Activated B cell treated with CpG ODN at 0.5 μM for 24 hours (primary cell): ENCODE results near the gene NUMB. TPM values are rescaled to one million over a fixed set of nuclear protein-coding genes. Genes with fewer than 3 reads are reported as not detected.

Source experiments
- ATAC-seq: fragments of 200-7000 bp; cut with Tn5 transposase; one replicate; pipeline ENCODE4 v1.10.0; 2021; ENCODE audit warnings: low read depth, mild to moderate bottlenecking, moderate library complexity
- CTCF ChIA-PET: fragments of 350-600 bp; sonication (Branson Sonifier 250); formaldehyde crosslinking; loops from one replicate; lab custom pipeline; 2021; ENCODE audit warnings: antibody characterized with exemption; lab: Charles Lee
- POLR2A ChIA-PET: fragments of 350-600 bp; sonication (Branson Sonifier 250); formaldehyde crosslinking; loops from one replicate; lab custom pipeline; 2021; ENCODE audit warnings: antibody characterized with exemption; lab: Charles Lee
- DNase-seq: peaks from one replicate; pipeline ENCODE4 v3.0.0; 2022
- H3K27ac Mint-ChIP-seq: one replicate; pipeline ENCODE4 v1.8.0; 2020; ENCODE audit warnings: mixed read lengths
- H3K27me3 Mint-ChIP-seq: one replicate; pipeline ENCODE4 v1.8.0; 2021; ENCODE audit warnings: mixed read lengths
- H3K36me3 Mint-ChIP-seq: one replicate; pipeline ENCODE4 v1.8.0; 2021; ENCODE audit warnings: low read depth, mixed read lengths
- H3K4me1 Mint-ChIP-seq: one replicate; pipeline ENCODE4 v1.8.0; 2021; ENCODE audit warnings: mixed read lengths
- H3K4me3 Mint-ChIP-seq: one replicate; pipeline ENCODE4 v1.8.0; 2020; ENCODE audit warnings: mild to moderate bottlenecking, mixed read lengths
- H3K9me3 Mint-ChIP-seq: one replicate; pipeline ENCODE4 v1.8.0; 2020; ENCODE audit warnings: mixed read lengths
- intact Hi-C: fragments of 100-400 bp; cut with micrococcal nuclease; formaldehyde crosslinking; loops from one replicate; pipeline ENCODE4 v1.15.1; 2024
- total RNA-seq: library from RNA; stranded (reverse); gene quantifications from 2 replicates; pipeline ENCODE4 v1.2.3, GENCODE V29; 2022
- TF ChIP-seq, protein P1 (sequence below): fragments of 200-600 bp; IDR thresholded peaks from one replicate; pipeline ENCODE4 v1.8.0; 2022; ENCODE audit warnings: antibody characterized with exemption, mild to moderate bottlenecking

NUMB gene
- total RNA-seq, 1 donor from 2014 or later: 71.4 TPM

DNA sequence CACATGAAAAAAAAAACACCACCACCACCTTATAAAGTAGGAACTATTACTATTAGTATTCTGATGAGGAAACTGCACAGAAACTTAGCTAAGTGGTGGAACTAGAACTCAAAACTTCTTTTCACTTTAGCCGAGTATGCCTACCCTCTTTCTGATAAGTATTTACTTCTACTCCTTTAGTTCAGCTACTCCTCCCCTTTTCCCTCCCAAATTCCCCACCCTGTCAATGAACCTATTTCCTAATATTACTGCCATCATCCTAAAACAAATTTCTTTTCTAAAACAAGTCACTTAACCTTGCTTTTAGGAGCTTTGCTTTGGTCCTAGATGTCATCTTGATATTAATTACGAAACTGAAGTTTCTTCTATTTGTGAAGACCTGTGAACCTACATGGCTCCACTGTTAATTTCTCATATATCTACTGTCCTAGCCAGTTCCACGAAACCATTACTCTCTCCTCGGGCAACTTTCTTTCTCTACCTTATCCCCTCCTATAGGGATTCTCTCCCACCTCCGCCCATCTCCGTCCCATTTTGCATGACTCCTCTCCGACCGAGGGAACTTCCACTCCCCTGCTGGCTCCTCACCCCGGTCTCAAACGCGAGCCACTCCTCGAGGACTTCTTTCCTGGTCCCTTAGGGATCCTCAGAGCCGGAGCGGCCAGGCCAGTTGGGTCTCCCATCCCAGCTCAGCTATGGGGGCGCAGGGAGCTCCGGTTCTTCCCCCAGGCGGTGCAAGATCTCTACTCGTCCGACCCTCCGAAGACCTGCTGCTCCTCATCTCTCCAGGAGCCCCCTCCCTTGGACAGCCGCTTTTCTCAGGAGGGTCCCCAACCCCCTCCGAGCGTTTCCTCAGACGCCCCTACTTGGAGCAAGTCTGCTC, 1.1 kb downstream of the NUMB start:
- intact Hi-C loops: loop anchor here (1.0 to 2.0 kb wide), 2 partner anchors 8 to 16 kb away; no protein-coding TSS in a partner anchor
- peak overlapping the region; percentile 92 for H3K27ac Mint-ChIP-seq
- H3K4me1 Mint-ChIP-seq: peaks cover 57% of the 10 kb centered on the region
- ATAC-seq (no peak), DNase-seq (peak; percentile 34)
- ChIA-PET CTCF (interaction anchor here (0.6 to 0.9 kb wide), 3 partner anchors 14 to 162 kb away, joined by 3 read pairs; no protein-coding TSS in a partner anchor), POLR2A (interaction anchor here (0.6 to 3.3 kb wide), 8 partner anchors 7 to 162 kb away, joined by 3 to 16 read pairs (median 4); partner anchors contain the start of gene RIOX1)
- peaks cover 15% of the 10 kb centered on the region for H3K36me3 Mint-ChIP-seq
- H3K9me3 Mint-ChIP-seq: no peaks in the 10 kb centered on the region
- TF ChIP-seq, protein P1, sequence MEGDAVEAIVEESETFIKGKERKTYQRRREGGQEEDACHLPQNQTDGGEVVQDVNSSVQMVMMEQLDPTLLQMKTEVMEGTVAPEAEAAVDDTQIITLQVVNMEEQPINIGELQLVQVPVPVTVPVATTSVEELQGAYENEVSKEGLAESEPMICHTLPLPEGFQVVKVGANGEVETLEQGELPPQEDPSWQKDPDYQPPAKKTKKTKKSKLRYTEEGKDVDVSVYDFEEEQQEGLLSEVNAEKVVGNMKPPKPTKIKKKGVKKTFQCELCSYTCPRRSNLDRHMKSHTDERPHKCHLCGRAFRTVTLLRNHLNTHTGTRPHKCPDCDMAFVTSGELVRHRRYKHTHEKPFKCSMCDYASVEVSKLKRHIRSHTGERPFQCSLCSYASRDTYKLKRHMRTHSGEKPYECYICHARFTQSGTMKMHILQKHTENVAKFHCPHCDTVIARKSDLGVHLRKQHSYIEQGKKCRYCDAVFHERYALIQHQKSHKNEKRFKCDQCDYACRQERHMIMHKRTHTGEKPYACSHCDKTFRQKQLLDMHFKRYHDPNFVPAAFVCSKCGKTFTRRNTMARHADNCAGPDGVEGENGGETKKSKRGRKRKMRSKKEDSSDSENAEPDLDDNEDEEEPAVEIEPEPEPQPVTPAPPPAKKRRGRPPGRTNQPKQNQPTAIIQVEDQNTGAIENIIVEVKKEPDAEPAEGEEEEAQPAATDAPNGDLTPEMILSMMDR: no peak
- peak overlapping the region; percentile 96 for H3K4me3 Mint-ChIP-seq
- H3K27me3 Mint-ChIP-seq: no peaks in the 10 kb centered on the region

DNA sequence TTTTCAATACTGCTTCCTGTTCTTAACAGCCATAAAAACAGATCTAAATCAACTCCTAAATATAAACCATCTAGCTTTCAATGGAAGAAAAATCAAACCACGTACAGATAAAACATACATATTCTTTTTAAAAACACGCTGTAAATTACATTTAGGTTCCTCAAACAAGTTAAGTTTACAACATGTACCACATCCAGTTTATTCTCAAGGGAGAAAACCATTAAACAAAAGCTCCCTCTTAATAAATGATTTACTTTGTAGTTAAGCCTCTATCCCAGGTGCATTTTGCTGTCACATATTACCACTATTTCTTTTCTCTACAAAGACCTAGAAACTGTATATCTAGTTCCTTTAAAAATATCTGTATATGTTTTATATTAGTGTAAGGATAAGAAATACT, 3.1 kb downstream of the NUMB start:
- H3K9me3 Mint-ChIP-seq: no peaks in the 10 kb centered on the region
- TF ChIP-seq, protein P1: no peak
- peak overlapping the region; percentile 67 for H3K27ac Mint-ChIP-seq
- H3K27me3 Mint-ChIP-seq: no peaks in the 10 kb centered on the region
- POLR2A ChIA-PET: interaction anchor here (0.5 to 3.3 kb wide), 3 partner anchors 9 to 116 kb away, joined by 3 to 16 read pairs (median 6); no protein-coding TSS in a partner anchor
- H3K36me3 Mint-ChIP-seq: peaks cover 15% of the 10 kb centered on the region
- H3K4me3 Mint-ChIP-seq: peak overlapping the region; percentile 57
- DNase-seq (no peak), ATAC-seq (no peak)
- intact Hi-C loops: no loop called here
- CTCF ChIA-PET: interaction anchor here (1.0 to 1.8 kb wide), 3 partner anchors 15 to 160 kb away, joined by 3 to 5 read pairs (median 4); no protein-coding TSS in a partner anchor
- H3K4me1 Mint-ChIP-seq: peaks cover 61% of the 10 kb centered on the region

DNA sequence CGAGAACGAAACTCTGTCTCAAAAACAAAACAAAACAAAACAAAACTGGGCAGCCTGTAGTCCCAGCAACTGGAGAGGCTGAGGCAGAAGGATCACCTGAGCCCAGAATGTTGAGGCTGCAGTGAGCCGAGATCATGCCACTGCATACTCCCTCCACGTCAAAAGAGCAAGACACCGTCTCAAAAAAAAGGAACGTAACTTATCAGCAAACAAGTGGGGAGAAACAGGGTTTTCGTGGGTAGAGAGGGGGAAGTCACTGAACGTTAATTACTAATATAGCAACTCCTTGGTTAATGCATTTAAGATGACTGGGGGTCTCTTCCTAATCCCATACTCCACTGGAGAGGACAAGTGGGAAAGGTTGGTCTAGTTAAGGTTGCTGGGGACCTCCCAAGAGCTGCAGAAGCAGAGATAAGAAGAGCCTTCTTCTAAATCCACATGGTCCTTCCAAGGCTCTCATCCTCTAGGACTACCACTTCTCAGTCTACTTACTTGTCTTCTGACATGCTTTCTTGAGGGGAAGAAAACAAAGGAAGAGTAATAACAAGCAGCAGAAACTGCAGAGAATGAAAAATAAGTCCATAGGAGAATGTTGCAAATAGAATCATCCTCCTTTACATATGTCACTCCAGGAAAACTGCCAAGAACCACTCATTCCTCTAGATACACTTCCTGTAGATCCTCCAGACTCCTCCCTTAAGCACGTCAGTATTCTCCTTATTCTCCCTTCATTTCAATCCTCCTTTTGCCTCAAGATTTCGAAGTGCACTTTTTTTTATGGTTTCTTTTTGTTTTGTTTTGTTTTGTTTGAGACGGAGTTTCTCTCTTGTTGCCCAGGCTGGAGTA, 5.8 kb downstream of the NUMB start:
- ChIA-PET CTCF (no interaction called here), POLR2A (interaction anchor here (0.7 to 0.8 kb wide), 2 partner anchors 13 to 222 kb away, joined by 3 to 4 read pairs; no protein-coding TSS in a partner anchor)
- ATAC-seq (peak; percentile 61), DNase-seq (no peak)
- Mint-ChIP-seq H3K27ac (peak overlapping the region; percentile 70), H3K27me3 (no peaks in the 10 kb centered on the region), H3K4me3 (peak overlapping the region; percentile 50), H3K4me1 (peaks cover 51% of the 10 kb centered on the region), H3K9me3 (no peaks in the 10 kb centered on the region), H3K36me3 (peaks cover 7% of the 10 kb centered on the region)
- intact Hi-C loops: loop anchor here (2.0 kb wide), 1 partner anchor 14 kb away; no protein-coding TSS in a partner anchor
- TF ChIP-seq, protein P1: no peak

DNA sequence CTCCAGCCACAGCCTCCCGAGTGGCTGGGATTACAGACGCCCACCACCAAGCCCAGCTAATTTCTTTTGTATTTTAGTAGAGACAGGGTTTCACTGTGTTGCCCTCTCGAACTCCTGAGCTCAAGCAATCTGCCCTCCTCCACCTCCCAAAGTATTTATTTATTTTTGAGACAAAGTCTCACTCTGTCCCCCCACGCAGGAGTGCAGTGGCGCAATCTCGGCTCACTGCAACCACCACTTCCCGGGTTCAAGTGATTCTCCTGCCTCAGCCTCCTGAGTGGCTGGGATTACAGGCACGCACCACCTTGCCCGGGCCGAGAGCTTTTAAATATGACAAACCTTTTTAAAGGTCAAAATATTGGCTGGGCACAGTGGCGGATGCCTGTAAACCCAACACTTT, 14.6 kb downstream of the NUMB start:
- TF ChIP-seq, protein P1: no peak
- POLR2A ChIA-PET: interaction anchor here (0.6 to 0.7 kb wide), 2 partner anchors 220 to 247 kb away, joined by 4 to 8 read pairs; no protein-coding TSS in a partner anchor
- H3K4me3 Mint-ChIP-seq: no peak overlapping the region
- CTCF ChIA-PET: interaction anchor here (1.0 kb wide), 1 partner anchor 149 kb away, joined by 3 read pairs; no protein-coding TSS in a partner anchor
- no peak overlapping the region for H3K27ac Mint-ChIP-seq
- no peaks in the 10 kb centered on the region for H3K9me3 Mint-ChIP-seq
- intact Hi-C loops: no loop called here
- peaks cover 12% of the 10 kb centered on the region for H3K4me1 Mint-ChIP-seq
- ATAC-seq: no peak
- no peak for DNase-seq
- H3K36me3 Mint-ChIP-seq: peaks cover 2% of the 10 kb centered on the region
- no peaks in the 10 kb centered on the region for H3K27me3 Mint-ChIP-seq
